ENCODE measurements around the gene TIAM1. TPM values are rescaled to one million over a fixed set of nuclear protein-coding genes. Genes with fewer than 3 reads are reported as not detected.

The TIAM1 gene
- total and polyA plus RNA-seq, 2 experiments from 2014 or later: 9.2 to 9.6 TPM

GRCh38 chr21:31110430-31110829, 233.6 kb downstream of the TIAM1 start:
- no peak for TF ChIP-seq CTCF (IDR thresholded peaks at IDR 0.05; ENCODE audit: low read depth, low read length)
- H3K36me3 ChIP-seq: no peaks in the 10 kb centered on the region
- DNase-seq (ENCODE audit: low read depth in 1 of 2, low spot score in 1 of 2): no peak
- no peaks in the 10 kb centered on the region for H3K27me3 ChIP-seq
- H3K27ac ChIP-seq: no peak overlapping the region
- H3K9me3 ChIP-seq (ENCODE audit: low read depth): no peaks in the 10 kb centered on the region
- H3K4me1 ChIP-seq (ENCODE audit: low read depth): no peaks in the 10 kb centered on the region
- no peak overlapping the region for H3K4me3 ChIP-seq

DNA sequence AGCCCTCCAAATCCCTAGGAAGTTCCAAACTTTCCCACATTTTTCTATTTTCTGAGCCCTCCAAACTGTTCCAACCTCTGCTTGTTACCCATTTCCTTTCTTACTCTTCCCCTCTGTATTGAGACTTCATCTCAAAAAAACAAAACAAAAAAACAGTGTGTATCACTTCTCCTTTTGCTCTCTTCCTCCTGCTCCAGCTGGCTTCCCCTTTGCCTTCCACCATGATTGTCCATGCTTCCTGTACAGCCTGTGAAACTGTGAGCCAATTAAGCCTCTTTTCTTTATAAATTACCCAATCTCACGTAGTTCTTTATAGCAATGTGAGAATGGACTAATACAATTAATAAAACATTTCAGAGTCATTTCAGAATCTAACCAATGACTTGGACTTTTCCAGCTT, 236.2 kb downstream of the TIAM1 start:
- no peak overlapping the region for H3K4me3 ChIP-seq
- TF ChIP-seq CTCF (IDR thresholded peaks at IDR 0.05; ENCODE audit: low read depth, low read length): no peak
- no peaks in the 10 kb centered on the region for H3K4me1 ChIP-seq (ENCODE audit: low read depth)
- no peak overlapping the region for H3K27ac ChIP-seq
- no peaks in the 10 kb centered on the region for H3K9me3 ChIP-seq (ENCODE audit: low read depth)
- no peaks in the 10 kb centered on the region for H3K36me3 ChIP-seq
- no peak for DNase-seq (ENCODE audit: low read depth in 1 of 2, low spot score in 1 of 2)
- H3K27me3 ChIP-seq: no peaks in the 10 kb centered on the region

DNA sequence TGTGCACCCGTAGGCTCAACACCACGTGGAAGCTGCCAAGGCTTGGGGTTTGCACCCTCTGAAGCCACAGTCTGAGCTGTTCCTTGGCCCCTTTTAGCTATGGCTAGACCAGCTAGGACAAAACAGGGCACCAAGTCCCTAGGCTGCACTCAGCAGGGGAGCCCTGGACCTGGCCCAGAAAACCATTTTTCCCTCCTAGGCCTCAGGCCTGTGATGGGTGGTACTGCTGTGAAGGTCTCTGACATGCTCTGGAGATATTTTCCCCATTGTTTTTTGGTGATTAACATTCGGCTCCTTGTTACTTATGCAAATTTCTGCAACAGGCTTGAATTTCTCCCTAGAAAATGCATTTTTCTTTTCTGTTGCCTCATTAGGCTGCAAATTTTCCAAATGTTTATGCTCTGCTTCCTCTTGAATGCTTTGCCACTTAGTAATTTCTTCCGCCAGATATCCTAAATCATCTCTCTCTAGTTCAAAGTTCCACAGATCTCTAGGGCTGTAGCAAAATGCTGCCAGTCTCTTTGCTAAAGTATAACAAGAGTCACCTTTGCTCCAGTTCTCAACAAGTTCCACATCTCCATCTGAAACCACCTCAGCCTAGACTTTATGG, 236.8 kb downstream of the TIAM1 start:
- no peak for TF ChIP-seq CTCF (IDR thresholded peaks at IDR 0.05; ENCODE audit: low read depth, low read length)
- DNase-seq (ENCODE audit: low read depth in 1 of 2, low spot score in 1 of 2): no peak
- H3K27me3 ChIP-seq: no peaks in the 10 kb centered on the region
- H3K4me1 ChIP-seq (ENCODE audit: low read depth): no peaks in the 10 kb centered on the region
- H3K4me3 ChIP-seq: no peak overlapping the region
- no peak overlapping the region for H3K27ac ChIP-seq
- no peaks in the 10 kb centered on the region for H3K36me3 ChIP-seq
- H3K9me3 ChIP-seq (ENCODE audit: low read depth): no peaks in the 10 kb centered on the region

- Histone ChIP-seq H3K4me1 (ENCODE audit: low read depth) (no peaks in the 10 kb centered on the region), H3K9me3 (ENCODE audit: low read depth) (no peaks in the 10 kb centered on the region), H3K27ac (no peak overlapping the region), H3K4me3 (no peak overlapping the region), H3K27me3 (no peaks in the 10 kb centered on the region), H3K36me3 (no peaks in the 10 kb centered on the region)
- DNase-seq (ENCODE audit: low read depth in 1 of 2, low spot score in 1 of 2): no peak
- no peak for TF ChIP-seq CTCF (IDR thresholded peaks at IDR 0.05; ENCODE audit: low read depth, low read length)
These were observed 240.3 kb downstream of the TIAM1 start for GRCh38 chr21:31103571-31104265.

DNA sequence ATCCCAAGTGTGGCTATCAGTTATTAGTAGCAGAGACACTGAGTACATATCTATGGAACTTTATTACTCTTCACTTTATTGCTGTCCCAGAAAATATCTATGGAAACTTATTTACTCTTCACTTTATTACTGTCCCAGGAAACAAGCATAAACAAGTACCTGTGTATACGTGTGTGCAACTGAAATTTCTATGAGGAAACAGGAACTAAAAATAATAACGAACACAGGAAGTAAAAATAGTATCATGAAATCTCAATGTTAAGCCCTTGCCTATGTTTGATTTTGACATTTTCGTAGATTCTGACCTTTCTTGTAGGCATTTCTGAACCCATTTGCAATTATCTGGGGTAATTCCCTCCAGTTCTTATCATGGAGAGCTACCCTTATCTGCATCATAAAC, 240.9 kb downstream of the TIAM1 start:
- no peaks in the 10 kb centered on the region for H3K4me1 ChIP-seq (ENCODE audit: low read depth)
- no peak overlapping the region for H3K4me3 ChIP-seq
- TF ChIP-seq CTCF (IDR thresholded peaks at IDR 0.05; ENCODE audit: low read depth, low read length): no peak
- no peak for DNase-seq (ENCODE audit: low read depth in 1 of 2, low spot score in 1 of 2)
- H3K27ac ChIP-seq: no peak overlapping the region
- H3K9me3 ChIP-seq (ENCODE audit: low read depth): no peaks in the 10 kb centered on the region
- H3K36me3 ChIP-seq: no peaks in the 10 kb centered on the region
- no peaks in the 10 kb centered on the region for H3K27me3 ChIP-seq

Data from cardiac muscle cell (in vitro differentiated cells and primary cell).